Liver (tissue), 9 donors: Measurements from ENCODE around the gene CLCN4. TPM values are rescaled to one million over a fixed set of nuclear protein-coding genes. Genes with fewer than 3 reads are reported as not detected.

Experiments
- DNase-seq: peaks from one replicate; pipeline ENCODE4 v3.0.0-alpha.2; 2017; ENCODE audit warnings: low spot score
- H3K27ac ChIP-seq, 2 donors: one replicate each; pipeline ENCODE4 v1.7.0; 2013; ENCODE audit warnings: inconsistent platforms in 2 of 2, low read length in 2 of 2, control low read depth in 1 of 2, low read depth in 1 of 2, mild to moderate bottlenecking in 1 of 2
- H3K27me3 ChIP-seq, 4 donors: one replicate each; pipeline versions ENCODE4 v1.6.1 to v1.7.0; 2013; ENCODE audit warnings: low read length in 3 of 4, inconsistent platforms in 1 of 4, mild to moderate bottlenecking in 1 of 4, moderate library complexity in 1 of 4; ENCODE audit not compliant: control insufficient read depth in 4 of 4, insufficient read depth in 4 of 4
- H3K36me3 ChIP-seq, 4 donors: one replicate each; pipeline versions ENCODE4 v1.6.1 to v1.7.0; 2013; ENCODE audit warnings: low read length in 3 of 4, mild to moderate bottlenecking in 3 of 4, low read depth in 1 of 4, moderate library complexity in 1 of 4; ENCODE audit not compliant: control insufficient read depth in 4 of 4, insufficient read depth in 3 of 4
- H3K4me1 ChIP-seq, 4 donors: one replicate each; pipeline versions ENCODE4 v1.6.1 to v1.7.0; 2013; ENCODE audit warnings: low read length in 3 of 4, mild to moderate bottlenecking in 3 of 4, moderate library complexity in 1 of 4; ENCODE audit not compliant: control insufficient read depth in 4 of 4, insufficient read depth in 4 of 4
- H3K4me3 ChIP-seq, 3 donors: one replicate each; pipeline versions ENCODE4 v1.6.1 to v1.7.0; 2013; ENCODE audit warnings: low read length in 3 of 3, control low read depth in 1 of 3, low read depth in 1 of 3, mild to moderate bottlenecking in 1 of 3
- H3K9ac ChIP-seq, 2 donors: one replicate each; pipeline ENCODE4 v1.7.0; 2013; ENCODE audit warnings: low read length in 2 of 2, mild to moderate bottlenecking in 2 of 2, moderate library complexity in 2 of 2, control low read depth in 1 of 2, low read depth in 1 of 2
- H3K9me3 ChIP-seq, 4 donors: one replicate each; pipeline versions ENCODE4 v1.6.1 to v1.7.0; 2013; ENCODE audit warnings: low read length in 3 of 4; ENCODE audit not compliant: control insufficient read depth in 4 of 4
- EGR1 ChIP-seq, 2 donors: IDR thresholded peaks; 2 replicates each; pipeline ENCODE4 v1.6.1; 2016 to 2018; ENCODE audit warnings: antibody characterized with exemption in 2 of 2, low read depth in 2 of 2
- FOXA1 ChIP-seq: IDR thresholded peaks from 2 replicates; pipeline ENCODE4 v1.6.1; 2016; ENCODE audit warnings: antibody characterized with exemption
- FOXA2 ChIP-seq: IDR thresholded peaks from 2 replicates; pipeline ENCODE4 v1.6.1; 2016; ENCODE audit warnings: antibody characterized with exemption
- GABPA ChIP-seq, 2 donors: IDR thresholded peaks in 1 of 2; conservative IDR thresholded peaks in 1 of 2; 2 replicates each; pipeline ENCODE4 v1.6.1; 2016; ENCODE audit warnings: antibody characterized with exemption in 2 of 2, mild to moderate bottlenecking in 1 of 2, moderate library complexity in 1 of 2
- HNF4A ChIP-seq, 2 donors: conservative IDR thresholded peaks; 2 replicates each; pipeline ENCODE4 v1.6.1; 2016; ENCODE audit warnings: antibody characterized with exemption in 2 of 2, mild to moderate bottlenecking in 2 of 2
- HNF4G ChIP-seq: IDR thresholded peaks from 2 replicates; pipeline ENCODE4 v1.6.1; 2016; ENCODE audit warnings: antibody characterized with exemption
- JUND ChIP-seq, 2 donors: IDR thresholded peaks; 2 replicates each; pipeline ENCODE4 v1.6.1; 2016; ENCODE audit warnings: antibody characterized with exemption in 2 of 2
- NR2F2 ChIP-seq: IDR thresholded peaks from 2 replicates; pipeline ENCODE4 v1.6.1; 2016; ENCODE audit warnings: antibody characterized with exemption
- RAD21 ChIP-seq, 2 donors: IDR thresholded peaks; 2 replicates each; pipeline ENCODE4 v1.6.1; 2016; ENCODE audit warnings: antibody characterized with exemption in 2 of 2, mild to moderate bottlenecking in 2 of 2
- RXRA ChIP-seq, 2 donors: IDR thresholded peaks; 2 replicates each; pipeline ENCODE4 v1.6.1; 2017 to 2018; ENCODE audit warnings: antibody characterized with exemption in 2 of 2, mild to moderate bottlenecking in 1 of 2
- SP1 ChIP-seq: IDR thresholded peaks from 2 replicates; pipeline ENCODE4 v1.6.1; 2018; ENCODE audit warnings: antibody characterized with exemption, mild to moderate bottlenecking
- TAF1 ChIP-seq: conservative IDR thresholded peaks from 2 replicates; pipeline ENCODE4 v1.6.1; 2016; ENCODE audit warnings: antibody characterized with exemption, mild to moderate bottlenecking
- YY1 ChIP-seq: IDR thresholded peaks from 2 replicates; pipeline ENCODE4 v1.6.1; 2016; ENCODE audit warnings: antibody characterized with exemption, mild to moderate bottlenecking
- WGBS: extraction: QIAGEN DNeasy Blood & Tissue Kit; methylation state at CpG from one replicate; pipeline ENCODE4 v1.1.7; 2013; 5-methylcytosine and 5-hydroxymethylcytosine counted together
- polyA plus RNA-seq, 2 donors: library from polyadenylated mRNA; stranded (reverse) in 1 of 2; unstranded in 1 of 2; fragments of 200-250 nt in 1 of 2; fragments of >200 nt in 1 of 2; fragmentation: Nextera tagmentation in 1 of 2; extraction: Ambion mirVana in 1 of 2; gene quantifications; one replicate each; pipeline versions ENCODE4 v1.2.1 to v1.2.3, GENCODE V29; 2013 to 2015
- total RNA-seq, 2 donors: library from RNA; depleted of rRNA; stranded (reverse); fragments of >200 nt; gene quantifications; one replicate each; pipeline ENCODE4 v1.2.3, GENCODE V29; 2014
- TF ChIP-seq, protein P1 (sequence below): IDR thresholded peaks from 2 replicates; pipeline ENCODE4 v1.6.1; 2016; ENCODE audit warnings: antibody characterized with exemption
- TF ChIP-seq, protein P2 (sequence below): fragments of 150-350 bp; IDR thresholded peaks from 2 replicates; pipeline ENCODE4 v1.5.1; 2017; ENCODE audit warnings: improper control_type of control experiment, low read depth, low read length; ENCODE audit not compliant: missing input control
- TF ChIP-seq, protein P3 (sequence below): IDR thresholded peaks from 2 replicates; pipeline ENCODE4 v1.6.1; 2016; ENCODE audit warnings: antibody characterized with exemption, mild to moderate bottlenecking
- TF ChIP-seq, protein P4 (sequence below): IDR thresholded peaks from 2 replicates; pipeline ENCODE4 v1.6.1; 2016; ENCODE audit warnings: antibody characterized with exemption
- TF ChIP-seq, protein P5 (sequence below): IDR thresholded peaks from 2 replicates; pipeline ENCODE4 v1.6.1; 2016; ENCODE audit warnings: antibody characterized with exemption
- donor health status: healthy.
- donor health status: healthy.
- donor health status: healthy.
- donor health status: healthy.
- donor health status: healthy.

Gene CLCN4
- total and polyA plus RNA-seq, 4 donors = 1.5 to 10.9 (median 4.0) TPM

DNA sequence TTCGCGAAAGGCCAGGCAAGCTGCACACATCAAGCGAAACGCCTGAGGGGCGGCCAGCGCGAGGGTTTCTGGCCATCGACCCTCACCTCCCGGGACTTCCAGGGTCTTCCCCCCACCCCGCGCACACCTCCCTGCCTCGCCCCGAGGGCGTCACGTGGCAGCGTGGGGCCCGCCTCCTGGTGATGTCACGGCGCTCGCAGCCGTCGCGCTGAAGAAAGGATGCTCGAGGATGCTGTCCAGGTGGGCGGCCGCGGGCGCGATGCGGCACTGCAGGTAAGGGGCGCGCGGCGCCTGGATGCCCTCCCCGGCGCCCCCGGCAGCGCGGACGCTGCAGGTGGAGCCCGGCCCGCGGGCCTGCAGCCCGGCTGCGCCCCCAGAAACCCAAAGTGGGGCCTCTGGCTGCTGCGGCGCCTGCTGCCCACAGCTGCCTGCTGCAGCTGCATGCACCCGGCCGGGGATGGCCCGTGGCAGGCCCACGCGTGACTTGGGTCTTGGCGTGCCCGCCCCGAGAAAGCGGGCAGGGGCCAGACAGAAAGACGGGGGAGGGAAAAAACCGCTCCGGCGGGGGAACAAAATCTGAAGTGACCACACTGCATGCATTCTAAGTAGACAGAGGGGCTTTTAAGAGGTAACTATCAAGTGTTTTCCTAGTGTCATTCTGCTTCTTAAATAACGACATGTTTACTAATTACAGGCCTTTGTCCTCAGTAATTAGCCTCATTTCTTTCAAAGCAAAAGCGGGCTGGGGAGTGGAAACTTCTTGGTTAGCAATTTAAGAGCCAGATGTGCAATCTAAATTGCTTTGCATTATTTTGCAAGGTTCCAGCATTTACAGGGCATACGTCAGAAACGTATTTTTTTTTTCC, 1.7 kb downstream of the CLCN4 start:
- Histone ChIP-seq H3K9me3 (no peaks in the 10 kb centered on the region), H3K4me1 (peaks cover 0 to 5% (median 3%) of the 10 kb centered on the region in 4 donors), H3K36me3 (no peaks in the 10 kb centered on the region), H3K27me3 (no peaks in the 10 kb centered on the region), H3K4me3 (peak overlapping the region in 1 of 3 donors; percentile 32), H3K27ac (no peak overlapping the region), H3K9ac (no peak overlapping the region)
- WGBS = 36% methylated on average over 64 of the region's 64 CpGs
- TF ChIP-seq TAF1 = no peak
- no peak for TF ChIP-seq HNF4A (conservative IDR thresholded peaks at IDR 0.05)
- TF ChIP-seq, protein P1, sequence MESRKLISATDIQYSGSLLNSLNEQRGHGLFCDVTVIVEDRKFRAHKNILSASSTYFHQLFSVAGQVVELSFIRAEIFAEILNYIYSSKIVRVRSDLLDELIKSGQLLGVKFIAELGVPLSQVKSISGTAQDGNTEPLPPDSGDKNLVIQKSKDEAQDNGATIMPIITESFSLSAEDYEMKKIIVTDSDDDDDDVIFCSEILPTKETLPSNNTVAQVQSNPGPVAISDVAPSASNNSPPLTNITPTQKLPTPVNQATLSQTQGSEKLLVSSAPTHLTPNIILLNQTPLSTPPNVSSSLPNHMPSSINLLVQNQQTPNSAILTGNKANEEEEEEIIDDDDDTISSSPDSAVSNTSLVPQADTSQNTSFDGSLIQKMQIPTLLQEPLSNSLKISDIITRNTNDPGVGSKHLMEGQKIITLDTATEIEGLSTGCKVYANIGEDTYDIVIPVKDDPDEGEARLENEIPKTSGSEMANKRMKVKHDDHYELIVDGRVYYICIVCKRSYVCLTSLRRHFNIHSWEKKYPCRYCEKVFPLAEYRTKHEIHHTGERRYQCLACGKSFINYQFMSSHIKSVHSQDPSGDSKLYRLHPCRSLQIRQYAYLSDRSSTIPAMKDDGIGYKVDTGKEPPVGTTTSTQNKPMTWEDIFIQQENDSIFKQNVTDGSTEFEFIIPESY = no peak
- no peak for TF ChIP-seq NR2F2
- TF ChIP-seq, protein P2, sequence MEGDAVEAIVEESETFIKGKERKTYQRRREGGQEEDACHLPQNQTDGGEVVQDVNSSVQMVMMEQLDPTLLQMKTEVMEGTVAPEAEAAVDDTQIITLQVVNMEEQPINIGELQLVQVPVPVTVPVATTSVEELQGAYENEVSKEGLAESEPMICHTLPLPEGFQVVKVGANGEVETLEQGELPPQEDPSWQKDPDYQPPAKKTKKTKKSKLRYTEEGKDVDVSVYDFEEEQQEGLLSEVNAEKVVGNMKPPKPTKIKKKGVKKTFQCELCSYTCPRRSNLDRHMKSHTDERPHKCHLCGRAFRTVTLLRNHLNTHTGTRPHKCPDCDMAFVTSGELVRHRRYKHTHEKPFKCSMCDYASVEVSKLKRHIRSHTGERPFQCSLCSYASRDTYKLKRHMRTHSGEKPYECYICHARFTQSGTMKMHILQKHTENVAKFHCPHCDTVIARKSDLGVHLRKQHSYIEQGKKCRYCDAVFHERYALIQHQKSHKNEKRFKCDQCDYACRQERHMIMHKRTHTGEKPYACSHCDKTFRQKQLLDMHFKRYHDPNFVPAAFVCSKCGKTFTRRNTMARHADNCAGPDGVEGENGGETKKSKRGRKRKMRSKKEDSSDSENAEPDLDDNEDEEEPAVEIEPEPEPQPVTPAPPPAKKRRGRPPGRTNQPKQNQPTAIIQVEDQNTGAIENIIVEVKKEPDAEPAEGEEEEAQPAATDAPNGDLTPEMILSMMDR = no peak
- TF ChIP-seq RXRA (IDR thresholded peaks at IDR 0.05) = no peak
- TF ChIP-seq, protein P3, sequence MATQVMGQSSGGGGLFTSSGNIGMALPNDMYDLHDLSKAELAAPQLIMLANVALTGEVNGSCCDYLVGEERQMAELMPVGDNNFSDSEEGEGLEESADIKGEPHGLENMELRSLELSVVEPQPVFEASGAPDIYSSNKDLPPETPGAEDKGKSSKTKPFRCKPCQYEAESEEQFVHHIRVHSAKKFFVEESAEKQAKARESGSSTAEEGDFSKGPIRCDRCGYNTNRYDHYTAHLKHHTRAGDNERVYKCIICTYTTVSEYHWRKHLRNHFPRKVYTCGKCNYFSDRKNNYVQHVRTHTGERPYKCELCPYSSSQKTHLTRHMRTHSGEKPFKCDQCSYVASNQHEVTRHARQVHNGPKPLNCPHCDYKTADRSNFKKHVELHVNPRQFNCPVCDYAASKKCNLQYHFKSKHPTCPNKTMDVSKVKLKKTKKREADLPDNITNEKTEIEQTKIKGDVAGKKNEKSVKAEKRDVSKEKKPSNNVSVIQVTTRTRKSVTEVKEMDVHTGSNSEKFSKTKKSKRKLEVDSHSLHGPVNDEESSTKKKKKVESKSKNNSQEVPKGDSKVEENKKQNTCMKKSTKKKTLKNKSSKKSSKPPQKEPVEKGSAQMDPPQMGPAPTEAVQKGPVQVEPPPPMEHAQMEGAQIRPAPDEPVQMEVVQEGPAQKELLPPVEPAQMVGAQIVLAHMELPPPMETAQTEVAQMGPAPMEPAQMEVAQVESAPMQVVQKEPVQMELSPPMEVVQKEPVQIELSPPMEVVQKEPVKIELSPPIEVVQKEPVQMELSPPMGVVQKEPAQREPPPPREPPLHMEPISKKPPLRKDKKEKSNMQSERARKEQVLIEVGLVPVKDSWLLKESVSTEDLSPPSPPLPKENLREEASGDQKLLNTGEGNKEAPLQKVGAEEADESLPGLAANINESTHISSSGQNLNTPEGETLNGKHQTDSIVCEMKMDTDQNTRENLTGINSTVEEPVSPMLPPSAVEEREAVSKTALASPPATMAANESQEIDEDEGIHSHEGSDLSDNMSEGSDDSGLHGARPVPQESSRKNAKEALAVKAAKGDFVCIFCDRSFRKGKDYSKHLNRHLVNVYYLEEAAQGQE = no peak
- no peak for TF ChIP-seq YY1
- TF ChIP-seq FOXA2 = no peak
- TF ChIP-seq, protein P4, sequence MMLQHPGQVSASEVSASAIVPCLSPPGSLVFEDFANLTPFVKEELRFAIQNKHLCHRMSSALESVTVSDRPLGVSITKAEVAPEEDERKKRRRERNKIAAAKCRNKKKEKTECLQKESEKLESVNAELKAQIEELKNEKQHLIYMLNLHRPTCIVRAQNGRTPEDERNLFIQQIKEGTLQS = no peak
- TF ChIP-seq HNF4G = no peak
- TF ChIP-seq RAD21 (IDR thresholded peaks at IDR 0.05) = no peak
- TF ChIP-seq EGR1 (IDR thresholded peaks at IDR 0.05; ENCODE audit: low read depth in 2 of 2) = no peak
- no peak for TF ChIP-seq GABPA (IDR thresholded peaks at IDR 0.05 in 1 of 2, conservative IDR thresholded peaks at IDR 0.05 in 1 of 2)
- TF ChIP-seq FOXA1 = no peak
- TF ChIP-seq, protein P5, sequence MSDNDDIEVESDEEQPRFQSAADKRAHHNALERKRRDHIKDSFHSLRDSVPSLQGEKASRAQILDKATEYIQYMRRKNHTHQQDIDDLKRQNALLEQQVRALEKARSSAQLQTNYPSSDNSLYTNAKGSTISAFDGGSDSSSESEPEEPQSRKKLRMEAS = no peak
- no peak for TF ChIP-seq SP1
- no peak for TF ChIP-seq JUND (IDR thresholded peaks at IDR 0.05)
- peak; percentile 71 for DNase-seq
